Vagina (tissue), 2 donors: ENCODE results near the gene PRDX6.

Experiments used
- CTCF ChIP-seq, 3 experiments: fragments of 450-650 bp in 2 of 3; fragments of 200-600 bp in 1 of 3; sonication (generic) in 1 of 3; IDR thresholded peaks; one replicate each; pipeline ENCODE4 v1.5.1; 2017 to 2019; ENCODE audit warnings: antibody characterized with exemption in 3 of 3, mild to moderate bottlenecking in 2 of 3, moderate library complexity in 2 of 3
- POLR2A ChIP-seq, 2 donors: fragments of 450-650 bp; IDR thresholded peaks; one replicate each; pipeline ENCODE4 v1.6.1; 2017; ENCODE audit warnings: antibody characterized with exemption in 2 of 2, mild to moderate bottlenecking in 2 of 2, moderate library complexity in 2 of 2

GRCh38 chr1:173529106-173529505 lies 52.0 kb downstream of the PRDX6 start:
- TF ChIP-seq CTCF (IDR thresholded peaks at IDR 0.05), result no peak
- no peak for TF ChIP-seq POLR2A (IDR thresholded peaks at IDR 0.05)
